ENCODE measurements around the gene GDPD2.

DNA sequence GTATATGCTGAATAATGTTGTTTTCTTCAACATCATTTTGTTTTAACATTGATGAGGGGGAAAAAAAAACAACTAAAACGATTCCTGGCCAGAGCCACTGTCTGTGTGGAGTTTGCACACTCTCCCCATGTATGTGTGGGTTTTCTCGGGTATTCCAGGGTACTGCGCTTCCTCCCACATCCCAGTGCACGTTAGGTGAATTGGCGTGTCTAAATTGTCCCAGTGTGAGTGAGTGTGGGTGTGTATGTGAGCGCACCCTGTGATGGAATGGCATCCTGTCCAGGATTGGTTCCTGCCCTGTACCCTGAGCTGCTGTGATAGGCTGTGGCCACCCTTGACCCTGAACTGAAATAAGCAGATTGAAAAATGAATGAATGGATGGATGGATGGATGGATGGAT, 19.1 kb downstream of the GDPD2 start:
- TF ChIP-seq, protein P1, sequence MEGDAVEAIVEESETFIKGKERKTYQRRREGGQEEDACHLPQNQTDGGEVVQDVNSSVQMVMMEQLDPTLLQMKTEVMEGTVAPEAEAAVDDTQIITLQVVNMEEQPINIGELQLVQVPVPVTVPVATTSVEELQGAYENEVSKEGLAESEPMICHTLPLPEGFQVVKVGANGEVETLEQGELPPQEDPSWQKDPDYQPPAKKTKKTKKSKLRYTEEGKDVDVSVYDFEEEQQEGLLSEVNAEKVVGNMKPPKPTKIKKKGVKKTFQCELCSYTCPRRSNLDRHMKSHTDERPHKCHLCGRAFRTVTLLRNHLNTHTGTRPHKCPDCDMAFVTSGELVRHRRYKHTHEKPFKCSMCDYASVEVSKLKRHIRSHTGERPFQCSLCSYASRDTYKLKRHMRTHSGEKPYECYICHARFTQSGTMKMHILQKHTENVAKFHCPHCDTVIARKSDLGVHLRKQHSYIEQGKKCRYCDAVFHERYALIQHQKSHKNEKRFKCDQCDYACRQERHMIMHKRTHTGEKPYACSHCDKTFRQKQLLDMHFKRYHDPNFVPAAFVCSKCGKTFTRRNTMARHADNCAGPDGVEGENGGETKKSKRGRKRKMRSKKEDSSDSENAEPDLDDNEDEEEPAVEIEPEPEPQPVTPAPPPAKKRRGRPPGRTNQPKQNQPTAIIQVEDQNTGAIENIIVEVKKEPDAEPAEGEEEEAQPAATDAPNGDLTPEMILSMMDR (conservative IDR thresholded peaks at IDR 0.05; ENCODE audit: low read depth, low read length): no peak
- TF ChIP-seq EZH2 (IDR thresholded peaks at IDR 0.05; ENCODE audit: borderline replicate concordance, low read depth, low read length, poor library complexity, severe bottlenecking): no peak
